HG03432 (cell line): Measurements from ENCODE around the gene AP1M2.
"Not testable (repeated sequence)": the region's sequence is repeated elsewhere in the genome, so short reads cannot be mapped to it uniquely, and the experiment has no call there.

Experiments used
- ATAC-seq: cut with Tn5 transposase; IDR thresholded peaks from one replicate; pipeline ENCODE4 v1.9.1; 2021; ENCODE audit warnings: mild to moderate bottlenecking, moderate library complexity; ENCODE audit not compliant: unreplicated experiment

AP1M2 gene

GRCh38 chr19:10566408-10566657 lies 20.8 kb downstream of the AP1M2 start:
- ATAC-seq: no peak

- peak; percentile 54 for ATAC-seq
Measured at GRCh38 chr19:10565567-10566407, 21.3 kb downstream of the AP1M2 start, which contains the start of gene KRI1. KRI1 (minus strand) TSS chr19:10566010; CDS start chr19:10565999, 11 bp downstream.

GRCh38 chr19:10565028-10565566 lies 22.0 kb downstream of the AP1M2 start:
- no peak for ATAC-seq

GRCh38 chr19:10562609-10563008 lies 24.5 kb downstream of the AP1M2 start:
- no peak for ATAC-seq

- no peak for ATAC-seq
Measured at GRCh38 chr19:10560154-10560553, 27.0 kb downstream of the AP1M2 start.

- ATAC-seq: no peak
Measured at GRCh38 chr19:10557603-10558197, 29.4 kb downstream of the AP1M2 start.

GRCh38 chr19:10555610-10555973 lies 31.5 kb downstream of the AP1M2 start:
- no peak for ATAC-seq

- no peak for ATAC-seq
Measured at GRCh38 chr19:10554760-10555609, 32.1 kb downstream of the AP1M2 start.

- peak; percentile 52 for ATAC-seq
Measured at GRCh38 chr19:10553943-10554381, 33.1 kb downstream of the AP1M2 start.

- no peak for ATAC-seq
Measured at GRCh38 chr19:10553087-10553667, 33.9 kb downstream of the AP1M2 start.

- no peak for ATAC-seq
Measured at GRCh38 chr19:10552510-10553053, 34.5 kb downstream of the AP1M2 start.

GRCh38 chr19:10551698-10552301 lies 35.3 kb downstream of the AP1M2 start:
- no peak for ATAC-seq

- not testable (repeated sequence) for ATAC-seq
Measured at GRCh38 chr19:10551006-10551405, 36.1 kb downstream of the AP1M2 start.

- no peak for ATAC-seq
Measured at GRCh38 chr19:10550336-10550735, 36.8 kb downstream of the AP1M2 start.

GRCh38 chr19:10549733-10550132 lies 37.4 kb downstream of the AP1M2 start:
- no peak for ATAC-seq

GRCh38 chr19:10548746-10549276 lies 38.3 kb downstream of the AP1M2 start:
- no peak for ATAC-seq

- no peak for ATAC-seq
Measured at GRCh38 chr19:10546817-10547216, 40.3 kb downstream of the AP1M2 start.

- no peak for ATAC-seq
Measured at GRCh38 chr19:10544753-10545251, 42.3 kb downstream of the AP1M2 start.

GRCh38 chr19:10544242-10544752 lies 42.8 kb downstream of the AP1M2 start:
- ATAC-seq: no peak
